K562 (cell line): ENCODE measurements around the gene AGPAT2. TPM values are rescaled to one million over a fixed set of nuclear protein-coding genes. Genes with fewer than 3 reads are reported as not detected.

ENCODE experiments used
- ATF7 ChIP-seq: fragments of 450-650 bp; IDR thresholded peaks from 2 replicates; pipeline ENCODE4 v1.7.1; 2014; ENCODE audit warnings: mild to moderate bottlenecking, moderate library complexity
- CBFB ChIP-seq: sonication (generic); formaldehyde crosslinking; IDR thresholded peaks from 2 replicates; pipeline ENCODE4 v1.4.0; 2020; ENCODE audit warnings: mild to moderate bottlenecking, missing genetic modification reagents
- CSDE1 ChIP-seq, 2 experiments: fragments of 450-650 bp; IDR thresholded peaks; 2 replicates each; pipeline ENCODE4 v1.6.1; 2016; ENCODE audit warnings: mild to moderate bottlenecking in 1 of 2
- EGR1 ChIP-seq: fragments of 450-650 bp; conservative IDR thresholded peaks from 2 replicates; pipeline ENCODE4 v1.6.1; 2017; ENCODE audit warnings: mild to moderate bottlenecking
- HNRNPUL1 ChIP-seq: fragments of 200-400 bp; formaldehyde crosslinking; IDR thresholded peaks from 2 replicates; pipeline ENCODE4 v1.6.1; 2017; ENCODE audit warnings: low read length
- HSF4 ChIP-seq: fragments of 250-450 bp; sonication (Bioruptor Pico); IDR thresholded peaks from 2 replicates; pipeline ENCODE4 v2.1.2; 2022; ENCODE audit warnings: mild to moderate bottlenecking, moderate library complexity, borderline replicate concordance
- MTA2 ChIP-seq: fragments of 450-650 bp; IDR thresholded peaks from 2 replicates; pipeline ENCODE4 v1.6.1; 2016; ENCODE audit warnings: low read depth
- POU5F1 ChIP-seq: fragments of 150-350 bp; IDR thresholded peaks from 2 replicates; pipeline ENCODE4 v1.6.1; 2014; ENCODE audit warnings: borderline replicate concordance, low read length, low read depth, mild to moderate bottlenecking; ENCODE audit not compliant: partially characterized antibody
- ZNF695 ChIP-seq: fragments of 450-650 bp; formaldehyde crosslinking; IDR thresholded peaks from 2 replicates; pipeline ENCODE4 v1.4.0; 2020; ENCODE audit warnings: mild to moderate bottlenecking, moderate library complexity
- polyA plus RNA-seq, 8 experiments: library from polyadenylated mRNA; depleted of rRNA in 4 of 8; stranded (reverse) in 5 of 8; unstranded in 3 of 8; fragments of >200 nt; fragmentation: Nextera tagmentation in 2 of 8; fragmentation: Illumina TruSeq in 1 of 8; extraction: Ambion mirVana in 2 of 8; extraction: Trizol in 1 of 8; gene quantifications; 2 replicates each; pipeline versions ENCODE4 v1.2.1 to v1.2.3, GENCODE V29; 2011 to 2014; ENCODE audit warnings: inconsistent platforms in 1 of 8, missing spikeins in 1 of 8
- total RNA-seq, 7 experiments: library from RNA; depleted of rRNA in 6 of 7; stranded (reverse); fragments of >200 nt in 6 of 7; fragmentation: Illumina TruSeq in 2 of 7; extraction: Trizol in 2 of 7; gene quantifications; 2 replicates each; pipeline versions ENCODE4 v1.2.1 to v1.2.3, GENCODE V29; 2011 to 2021; ENCODE audit warnings: low replicate concordance in 1 of 7
- TF ChIP-seq, protein P1 (sequence below), 2 experiments: fragments of 450-650 bp; formaldehyde crosslinking in 1 of 2; IDR thresholded peaks; 2 replicates each; pipeline versions ENCODE4 v1.4.0 to v1.6.1; 2014 to 2020; ENCODE audit warnings: mild to moderate bottlenecking in 2 of 2, borderline replicate concordance in 1 of 2, low read depth in 1 of 2
- TF ChIP-seq, protein P2 (sequence below): fragments of 450-650 bp; IDR thresholded peaks from 2 replicates; pipeline ENCODE4 v1.6.1; 2016; ENCODE audit warnings: borderline replicate concordance
- TF ChIP-seq, protein P3 (sequence below): sonication (generic); formaldehyde crosslinking; IDR thresholded peaks from 2 replicates; pipeline ENCODE4 v1.4.0; 2020; ENCODE audit warnings: mild to moderate bottlenecking, missing genetic modification reagents
- TF ChIP-seq, protein P4 (sequence below): sonication (generic); formaldehyde crosslinking; IDR thresholded peaks from 2 replicates; pipeline ENCODE4 v1.8.0; 2022; ENCODE audit warnings: missing genetic modification reagents, mild to moderate bottlenecking, moderate library complexity, borderline replicate concordance

The AGPAT2 gene
- total and polyA plus RNA-seq, 9 of the 15 experiments (the other 6 are each of a cell fraction or from before 2014, with no cell fraction given): 0.13 to 54.5 (median 23.9) TPM

GRCh38 chr9:136631038-136632000, 55.9 kb downstream of the AGPAT2 start (continued):
- TF ChIP-seq, protein P1, sequence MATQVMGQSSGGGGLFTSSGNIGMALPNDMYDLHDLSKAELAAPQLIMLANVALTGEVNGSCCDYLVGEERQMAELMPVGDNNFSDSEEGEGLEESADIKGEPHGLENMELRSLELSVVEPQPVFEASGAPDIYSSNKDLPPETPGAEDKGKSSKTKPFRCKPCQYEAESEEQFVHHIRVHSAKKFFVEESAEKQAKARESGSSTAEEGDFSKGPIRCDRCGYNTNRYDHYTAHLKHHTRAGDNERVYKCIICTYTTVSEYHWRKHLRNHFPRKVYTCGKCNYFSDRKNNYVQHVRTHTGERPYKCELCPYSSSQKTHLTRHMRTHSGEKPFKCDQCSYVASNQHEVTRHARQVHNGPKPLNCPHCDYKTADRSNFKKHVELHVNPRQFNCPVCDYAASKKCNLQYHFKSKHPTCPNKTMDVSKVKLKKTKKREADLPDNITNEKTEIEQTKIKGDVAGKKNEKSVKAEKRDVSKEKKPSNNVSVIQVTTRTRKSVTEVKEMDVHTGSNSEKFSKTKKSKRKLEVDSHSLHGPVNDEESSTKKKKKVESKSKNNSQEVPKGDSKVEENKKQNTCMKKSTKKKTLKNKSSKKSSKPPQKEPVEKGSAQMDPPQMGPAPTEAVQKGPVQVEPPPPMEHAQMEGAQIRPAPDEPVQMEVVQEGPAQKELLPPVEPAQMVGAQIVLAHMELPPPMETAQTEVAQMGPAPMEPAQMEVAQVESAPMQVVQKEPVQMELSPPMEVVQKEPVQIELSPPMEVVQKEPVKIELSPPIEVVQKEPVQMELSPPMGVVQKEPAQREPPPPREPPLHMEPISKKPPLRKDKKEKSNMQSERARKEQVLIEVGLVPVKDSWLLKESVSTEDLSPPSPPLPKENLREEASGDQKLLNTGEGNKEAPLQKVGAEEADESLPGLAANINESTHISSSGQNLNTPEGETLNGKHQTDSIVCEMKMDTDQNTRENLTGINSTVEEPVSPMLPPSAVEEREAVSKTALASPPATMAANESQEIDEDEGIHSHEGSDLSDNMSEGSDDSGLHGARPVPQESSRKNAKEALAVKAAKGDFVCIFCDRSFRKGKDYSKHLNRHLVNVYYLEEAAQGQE (IDR thresholded peaks at IDR 0.05; ENCODE audit: borderline replicate concordance): peak; percentile 85
- TF ChIP-seq, protein P1 (CRISPR knock-in tag; IDR thresholded peaks at IDR 0.05; ENCODE audit: low read depth): no peak
- TF ChIP-seq, protein P2, sequence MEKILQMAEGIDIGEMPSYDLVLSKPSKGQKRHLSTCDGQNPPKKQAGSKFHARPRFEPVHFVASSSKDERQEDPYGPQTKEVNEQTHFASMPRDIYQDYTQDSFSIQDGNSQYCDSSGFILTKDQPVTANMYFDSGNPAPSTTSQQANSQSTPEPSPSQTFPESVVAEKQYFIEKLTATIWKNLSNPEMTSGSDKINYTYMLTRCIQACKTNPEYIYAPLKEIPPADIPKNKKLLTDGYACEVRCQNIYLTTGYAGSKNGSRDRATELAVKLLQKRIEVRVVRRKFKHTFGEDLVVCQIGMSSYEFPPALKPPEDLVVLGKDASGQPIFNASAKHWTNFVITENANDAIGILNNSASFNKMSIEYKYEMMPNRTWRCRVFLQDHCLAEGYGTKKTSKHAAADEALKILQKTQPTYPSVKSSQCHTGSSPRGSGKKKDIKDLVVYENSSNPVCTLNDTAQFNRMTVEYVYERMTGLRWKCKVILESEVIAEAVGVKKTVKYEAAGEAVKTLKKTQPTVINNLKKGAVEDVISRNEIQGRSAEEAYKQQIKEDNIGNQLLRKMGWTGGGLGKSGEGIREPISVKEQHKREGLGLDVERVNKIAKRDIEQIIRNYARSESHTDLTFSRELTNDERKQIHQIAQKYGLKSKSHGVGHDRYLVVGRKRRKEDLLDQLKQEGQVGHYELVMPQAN: no peak
- TF ChIP-seq, protein P3, sequence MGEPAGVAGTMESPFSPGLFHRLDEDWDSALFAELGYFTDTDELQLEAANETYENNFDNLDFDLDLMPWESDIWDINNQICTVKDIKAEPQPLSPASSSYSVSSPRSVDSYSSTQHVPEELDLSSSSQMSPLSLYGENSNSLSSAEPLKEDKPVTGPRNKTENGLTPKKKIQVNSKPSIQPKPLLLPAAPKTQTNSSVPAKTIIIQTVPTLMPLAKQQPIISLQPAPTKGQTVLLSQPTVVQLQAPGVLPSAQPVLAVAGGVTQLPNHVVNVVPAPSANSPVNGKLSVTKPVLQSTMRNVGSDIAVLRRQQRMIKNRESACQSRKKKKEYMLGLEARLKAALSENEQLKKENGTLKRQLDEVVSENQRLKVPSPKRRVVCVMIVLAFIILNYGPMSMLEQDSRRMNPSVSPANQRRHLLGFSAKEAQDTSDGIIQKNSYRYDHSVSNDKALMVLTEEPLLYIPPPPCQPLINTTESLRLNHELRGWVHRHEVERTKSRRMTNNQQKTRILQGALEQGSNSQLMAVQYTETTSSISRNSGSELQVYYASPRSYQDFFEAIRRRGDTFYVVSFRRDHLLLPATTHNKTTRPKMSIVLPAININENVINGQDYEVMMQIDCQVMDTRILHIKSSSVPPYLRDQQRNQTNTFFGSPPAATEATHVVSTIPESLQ (CRISPR knock-in tag): no peak
- TF ChIP-seq, protein P4, sequence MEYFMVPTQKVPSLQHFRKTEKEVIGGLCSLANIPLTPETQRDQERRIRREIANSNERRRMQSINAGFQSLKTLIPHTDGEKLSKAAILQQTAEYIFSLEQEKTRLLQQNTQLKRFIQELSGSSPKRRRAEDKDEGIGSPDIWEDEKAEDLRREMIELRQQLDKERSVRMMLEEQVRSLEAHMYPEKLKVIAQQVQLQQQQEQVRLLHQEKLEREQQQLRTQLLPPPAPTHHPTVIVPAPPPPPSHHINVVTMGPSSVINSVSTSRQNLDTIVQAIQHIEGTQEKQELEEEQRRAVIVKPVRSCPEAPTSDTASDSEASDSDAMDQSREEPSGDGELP (CRISPR knock-in tag): peak; percentile 92
- TF ChIP-seq POU5F1 (no peak), HSF4 (CRISPR knock-in tag) (no peak), EGR1 (0 out of 2 replicates have a peak, but pooled peaks have one; percentile 23), CSDE1 (IDR thresholded peaks at IDR 0.05) (0 out of 4 replicates have a peak, but pooled peaks of 1 of the 2 experiments have one; percentile 32), CBFB (CRISPR knock-in tag) (peak; percentile 90), HNRNPUL1 (no peak), ATF7 (0 out of 2 replicates have a peak, but pooled peaks have one; percentile 35), MTA2 (no peak), ZNF695 (CRISPR knock-in tag) (no peak)
